ENCODE data around the gene RCBTB1. TPM values are rescaled to one million over a fixed set of nuclear protein-coding genes. Genes with fewer than 3 reads are reported as not detected.

The RCBTB1 gene
- total and polyA plus RNA-seq, 10 of the 15 experiments (the other 5 are each of a cell fraction or from before 2014, with no cell fraction given) = 5.1 to 13.5 (median 11.2) TPM

DNA sequence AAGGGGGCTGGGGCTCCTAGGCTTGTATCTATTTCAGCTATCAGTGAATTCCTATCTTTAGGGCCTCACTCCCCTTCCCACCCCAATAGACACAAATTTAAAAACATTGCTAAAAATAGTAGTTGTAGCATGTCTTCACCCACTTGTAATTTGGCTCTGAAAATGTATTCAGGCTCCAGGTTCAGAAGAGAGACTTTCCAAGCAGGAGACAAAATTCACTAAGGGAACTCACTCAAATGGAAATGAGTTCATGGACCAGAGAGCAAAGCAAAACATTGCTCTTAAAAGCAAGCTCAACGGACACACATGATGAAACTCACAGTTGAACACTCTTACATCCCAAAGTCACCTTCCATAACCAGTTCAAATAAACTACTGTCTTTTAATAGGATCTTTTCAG, 52.8 kb downstream of the RCBTB1 start (continued):
- TF ChIP-seq, protein P1, sequence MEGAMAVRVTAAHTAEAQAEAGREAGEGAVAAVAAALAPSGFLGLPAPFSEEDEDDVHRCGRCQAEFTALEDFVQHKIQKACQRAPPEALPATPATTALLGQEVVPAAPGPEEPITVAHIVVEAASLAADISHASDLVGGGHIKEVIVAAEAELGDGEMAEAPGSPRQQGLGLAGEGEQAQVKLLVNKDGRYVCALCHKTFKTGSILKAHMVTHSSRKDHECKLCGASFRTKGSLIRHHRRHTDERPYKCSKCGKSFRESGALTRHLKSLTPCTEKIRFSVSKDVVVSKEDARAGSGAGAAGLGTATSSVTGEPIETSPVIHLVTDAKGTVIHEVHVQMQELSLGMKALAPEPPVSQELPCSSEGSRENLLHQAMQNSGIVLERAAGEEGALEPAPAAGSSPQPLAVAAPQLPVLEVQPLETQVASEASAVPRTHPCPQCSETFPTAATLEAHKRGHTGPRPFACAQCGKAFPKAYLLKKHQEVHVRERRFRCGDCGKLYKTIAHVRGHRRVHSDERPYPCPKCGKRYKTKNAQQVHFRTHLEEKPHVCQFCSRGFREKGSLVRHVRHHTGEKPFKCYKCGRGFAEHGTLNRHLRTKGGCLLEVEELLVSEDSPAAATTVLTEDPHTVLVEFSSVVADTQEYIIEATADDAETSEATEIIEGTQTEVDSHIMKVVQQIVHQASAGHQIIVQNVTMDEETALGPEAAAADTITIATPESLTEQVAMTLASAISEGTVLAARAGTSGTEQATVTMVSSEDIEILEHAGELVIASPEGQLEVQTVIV (IDR thresholded peaks at IDR 0.05; ENCODE audit: borderline replicate concordance, partially characterized antibody) = no peak
- TF ChIP-seq CBX3 (IDR thresholded peaks at IDR 0.05; ENCODE audit: borderline replicate concordance, low read depth) (no peak), CEBPB (IDR thresholded peaks at IDR 0.05; ENCODE audit: borderline replicate concordance in 1 of 2, low read depth in 2 of 2, low read length in 2 of 2) (no peak)

DNA sequence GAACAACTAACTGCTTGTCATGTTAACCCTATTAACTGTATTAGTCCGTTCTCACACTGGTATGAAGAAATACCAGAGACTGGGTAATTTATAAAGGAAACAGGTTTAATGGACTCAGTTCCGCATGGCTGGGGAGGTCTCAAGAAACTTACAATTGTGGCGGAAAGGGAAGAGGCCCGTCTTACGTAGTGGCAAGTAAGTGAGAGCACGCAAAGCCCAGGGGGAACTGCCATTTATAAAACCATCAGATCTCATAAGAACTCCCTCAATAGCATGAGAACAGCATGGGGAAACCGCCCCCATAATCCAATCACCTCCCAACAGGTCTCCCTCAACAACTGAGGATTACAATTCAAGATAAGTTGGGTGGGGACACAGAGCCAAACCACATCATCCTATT, 54.9 kb downstream of the RCBTB1 start:
- Histone ChIP-seq H3K9ac (ENCODE audit: control insufficient read depth, insufficient read depth, low read length) (no peak overlapping the region), H3K9me3 (replicated peaks; ENCODE audit: control insufficient read depth, insufficient read depth, low read length) (no peaks in the 10 kb centered on the region), H2AFZ (ENCODE audit: control insufficient read depth, low read depth, low read length) (peak overlapping the region; percentile 3), H3K4me2 (ENCODE audit: control insufficient read depth, insufficient read depth) (peak overlapping the region; percentile 30; the same call in 1 of the 2 replicates), H3K4me3 (no peak overlapping the region), H3K79me2 (ENCODE audit: control insufficient read depth, insufficient read depth, low read length) (no peaks in the 10 kb centered on the region), H3K27ac (ENCODE audit: control insufficient read depth, insufficient read depth) (peak overlapping the region; percentile 43), H3K4me1 (ENCODE audit: control insufficient read depth, insufficient read depth, low read length) (peaks cover 16% of the 10 kb centered on the region), H3K27me3 (replicated peaks in 1 of 2; ENCODE audit: control insufficient read depth in 2 of 2, insufficient read depth in 2 of 2, low read length in 1 of 2) (no peaks in the 10 kb centered on the region), H3K36me3 (ENCODE audit: control insufficient read depth in 2 of 2, insufficient read depth in 2 of 2, low read length in 1 of 2) (peaks cover 0 to 9% of the 10 kb centered on the region in 2 experiments; a peak in 2 of 4 replicates), H4K20me1 (ENCODE audit: control insufficient read depth, insufficient read depth) (no peaks in the 10 kb centered on the region)
- in situ Hi-C loops (cut with MboI) (no loop called here), intact Hi-C loops (cut with micrococcal nuclease; ENCODE audit: unreplicated experiment) (no loop called here)
- 0% methylated on average over 7 of the region's 7 CpGs for WGBS (ENCODE audit: insufficient coverage, insufficient replicate concordance, low lambda C conversion rate, missing lambda C conversion rate)
- DNase-seq (ENCODE audit: low read depth, low spot score) = no peak
- ChIA-PET RAD21 (ENCODE audit: unreplicated experiment) (no interaction called here), SMC1A (ENCODE audit: uncharacterized antibody, unreplicated experiment) (interaction anchor here (0.7 to 1.0 kb wide), 3 partner anchors 9 to 329 kb away, joined by 3 to 4 read pairs (median 3); no protein-coding TSS in a partner anchor), CTCF (interaction anchor here (0.6 to 0.7 kb wide), 3 partner anchors 44 to 170 kb away, joined by 3 read pairs; no protein-coding TSS in a partner anchor), POLR2A (no interaction called here)
- BruUV-seq (replicated peaks) = no TSS peak
- peak; percentile 90 for ATAC-seq
- FAIRE-seq = no peak
- TF ChIP-seq, protein P2, sequence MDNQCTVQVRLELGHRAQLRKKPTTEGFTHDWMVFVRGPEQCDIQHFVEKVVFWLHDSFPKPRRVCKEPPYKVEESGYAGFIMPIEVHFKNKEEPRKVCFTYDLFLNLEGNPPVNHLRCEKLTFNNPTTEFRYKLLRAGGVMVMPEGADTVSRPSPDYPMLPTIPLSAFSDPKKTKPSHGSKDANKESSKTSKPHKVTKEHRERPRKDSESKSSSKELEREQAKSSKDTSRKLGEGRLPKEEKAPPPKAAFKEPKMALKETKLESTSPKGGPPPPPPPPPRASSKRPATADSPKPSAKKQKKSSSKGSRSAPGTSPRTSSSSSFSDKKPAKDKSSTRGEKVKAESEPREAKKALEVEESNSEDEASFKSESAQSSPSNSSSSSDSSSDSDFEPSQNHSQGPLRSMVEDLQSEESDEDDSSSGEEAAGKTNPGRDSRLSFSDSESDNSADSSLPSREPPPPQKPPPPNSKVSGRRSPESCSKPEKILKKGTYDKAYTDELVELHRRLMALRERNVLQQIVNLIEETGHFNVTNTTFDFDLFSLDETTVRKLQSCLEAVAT (IDR thresholded peaks at IDR 0.05) = no peak
- no peak for TF ChIP-seq KAT2A (conservative IDR thresholded peaks at IDR 0.05; ENCODE audit: control insufficient read depth, low read depth, low read length)
- TF ChIP-seq, protein P3, sequence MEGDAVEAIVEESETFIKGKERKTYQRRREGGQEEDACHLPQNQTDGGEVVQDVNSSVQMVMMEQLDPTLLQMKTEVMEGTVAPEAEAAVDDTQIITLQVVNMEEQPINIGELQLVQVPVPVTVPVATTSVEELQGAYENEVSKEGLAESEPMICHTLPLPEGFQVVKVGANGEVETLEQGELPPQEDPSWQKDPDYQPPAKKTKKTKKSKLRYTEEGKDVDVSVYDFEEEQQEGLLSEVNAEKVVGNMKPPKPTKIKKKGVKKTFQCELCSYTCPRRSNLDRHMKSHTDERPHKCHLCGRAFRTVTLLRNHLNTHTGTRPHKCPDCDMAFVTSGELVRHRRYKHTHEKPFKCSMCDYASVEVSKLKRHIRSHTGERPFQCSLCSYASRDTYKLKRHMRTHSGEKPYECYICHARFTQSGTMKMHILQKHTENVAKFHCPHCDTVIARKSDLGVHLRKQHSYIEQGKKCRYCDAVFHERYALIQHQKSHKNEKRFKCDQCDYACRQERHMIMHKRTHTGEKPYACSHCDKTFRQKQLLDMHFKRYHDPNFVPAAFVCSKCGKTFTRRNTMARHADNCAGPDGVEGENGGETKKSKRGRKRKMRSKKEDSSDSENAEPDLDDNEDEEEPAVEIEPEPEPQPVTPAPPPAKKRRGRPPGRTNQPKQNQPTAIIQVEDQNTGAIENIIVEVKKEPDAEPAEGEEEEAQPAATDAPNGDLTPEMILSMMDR (IDR thresholded peaks at IDR 0.05 in 2 of 3, conservative IDR thresholded peaks at IDR 0.05 in 1 of 3; ENCODE audit: control insufficient read depth in 2 of 3, extremely low read depth in 1 of 3, insufficient read depth in 1 of 3, low read depth in 3 of 3, low read length in 3 of 3) = no peak
- peak; percentile 48 for TF ChIP-seq RUNX3 (IDR thresholded peaks at IDR 0.05; ENCODE audit: low read length)
- no peak for TF ChIP-seq NR2F1 (conservative IDR thresholded peaks at IDR 0.05)
- 0 out of 2 replicates have a peak, but pooled peaks have one; percentile 15 for TF ChIP-seq EED (IDR thresholded peaks at IDR 0.05; ENCODE audit: low read depth)
- no peak for TF ChIP-seq FOS (IDR thresholded peaks at IDR 0.05; ENCODE audit: borderline replicate concordance, extremely low read depth, insufficient read length)
- no peak for TF ChIP-seq RAD21 (IDR thresholded peaks at IDR 0.05; ENCODE audit: insufficient read depth, low read depth, low read length)
- TF ChIP-seq RCOR1 (conservative IDR thresholded peaks at IDR 0.05; ENCODE audit: low read depth, low read length) = no peak
- 0 out of 4 replicates have a peak, but pooled peaks of 1 of the 2 experiments have one; percentile 22 for TF ChIP-seq ETV6 (conservative IDR thresholded peaks at IDR 0.05 in 1 of 2, IDR thresholded peaks at IDR 0.05 in 1 of 2; ENCODE audit: borderline replicate concordance in 1 of 2, low read depth in 1 of 2)
- TF ChIP-seq STAT3 (IDR thresholded peaks at IDR 0.05; ENCODE audit: low read depth, low read length) = no peak
- TF ChIP-seq JUNB (IDR thresholded peaks at IDR 0.05) = 0 out of 2 replicates have a peak, but pooled peaks have one; percentile 7
- TF ChIP-seq PAX5 (IDR thresholded peaks at IDR 0.05; ENCODE audit: borderline replicate concordance, low read depth, low read length) = peak; percentile 71; the same call in 1 of the 2 replicates
- peak; percentile 25; the same call in 1 of the 2 replicates for TF ChIP-seq NFIC (IDR thresholded peaks at IDR 0.05; ENCODE audit: low read depth, low read length)
- TF ChIP-seq LARP7 (IDR thresholded peaks at IDR 0.05) = no peak

Measured in GM12878 (cell line).